Stimulated activated CD4-positive, alpha-beta T cell treated with anti-CD3 and anti-CD28 coated beads, Interleukin-15, amount 100 ng/mL, for 24 hours (primary cell): ENCODE measurements around the gene ZNF577.
"Not testable (repeated sequence)": the region's sequence is repeated elsewhere in the genome, so short reads cannot be mapped to it uniquely, and the experiment has no call there.

Experiments
- DNase-seq: peaks from one replicate; pipeline ENCODE4 v3.0.0-alpha.2; 2020

ZNF577 gene

GRCh38 chr19:51887522-51888498 lies at the start of gene ZNF577:
ZNF577 (minus strand) TSS chr19:51887951; CDS start chr19:51880382, 7,569 bp downstream.
- DNase-seq = peak; percentile 80

GRCh38 chr19:51931921-51932320 lies 44.2 kb upstream of the ZNF577 start:
- DNase-seq = no peak

- DNase-seq = no peak
Measured at GRCh38 chr19:51927859-51928258, 40.1 kb upstream of the ZNF577 start.

GRCh38 chr19:51926784-51927741 lies 39.3 kb upstream of the ZNF577 start, which contains the start of gene ZNF613:
ZNF613 (plus strand) TSS chr19:51927472; CDS start chr19:51936221, 8,749 bp downstream.
- peak; percentile 87 for DNase-seq

- no peak for DNase-seq
Measured at GRCh38 chr19:51926426-51926783, 38.7 kb upstream of the ZNF577 start.

- DNase-seq = no peak
Measured at GRCh38 chr19:51921949-51922348, 34.2 kb upstream of the ZNF577 start.

GRCh38 chr19:51919606-51920005 lies 31.9 kb upstream of the ZNF577 start:
- DNase-seq = no peak

- DNase-seq = no peak
Measured at GRCh38 chr19:51916167-51916566, 28.4 kb upstream of the ZNF577 start.

- no peak for DNase-seq
Measured at GRCh38 chr19:51915324-51915867, 27.6 kb upstream of the ZNF577 start.

- not testable (repeated sequence) for DNase-seq
Measured at GRCh38 chr19:51907981-51908380, 20.2 kb upstream of the ZNF577 start.

- DNase-seq = not testable (repeated sequence)
Measured at GRCh38 chr19:51906108-51906507, 18.4 kb upstream of the ZNF577 start.

- not testable (repeated sequence) for DNase-seq
Measured at GRCh38 chr19:51905639-51906038, 17.9 kb upstream of the ZNF577 start.

- DNase-seq = no peak
Measured at GRCh38 chr19:51905206-51905605, 17.5 kb upstream of the ZNF577 start.

- DNase-seq = peak; percentile 84
Measured at GRCh38 chr19:51904331-51905165, 16.8 kb upstream of the ZNF577 start, which contains the start of gene ZNF649. ZNF649 (minus strand) TSS chr19:51905017; CDS start chr19:51900107, 4,910 bp downstream.

- no peak for DNase-seq
Measured at GRCh38 chr19:51903192-51903591, 15.4 kb upstream of the ZNF577 start.

- DNase-seq = no peak
Measured at GRCh38 chr19:51901860-51902259, 14.1 kb upstream of the ZNF577 start.

- DNase-seq = no peak
Measured at GRCh38 chr19:51891193-51891747, 3.5 kb upstream of the ZNF577 start.

GRCh38 chr19:51889934-51890333 lies 2.2 kb upstream of the ZNF577 start:
- no peak for DNase-seq

- DNase-seq = no peak
Measured at GRCh38 chr19:51884713-51885112, 3.0 kb downstream of the ZNF577 start.

- no peak for DNase-seq
Measured at GRCh38 chr19:51882518-51882917, 5.2 kb downstream of the ZNF577 start.

GRCh38 chr19:51873097-51873496 lies 14.7 kb downstream of the ZNF577 start:
- DNase-seq = no peak
